ENCODE results near the gene RHOBTB3.

DNA sequence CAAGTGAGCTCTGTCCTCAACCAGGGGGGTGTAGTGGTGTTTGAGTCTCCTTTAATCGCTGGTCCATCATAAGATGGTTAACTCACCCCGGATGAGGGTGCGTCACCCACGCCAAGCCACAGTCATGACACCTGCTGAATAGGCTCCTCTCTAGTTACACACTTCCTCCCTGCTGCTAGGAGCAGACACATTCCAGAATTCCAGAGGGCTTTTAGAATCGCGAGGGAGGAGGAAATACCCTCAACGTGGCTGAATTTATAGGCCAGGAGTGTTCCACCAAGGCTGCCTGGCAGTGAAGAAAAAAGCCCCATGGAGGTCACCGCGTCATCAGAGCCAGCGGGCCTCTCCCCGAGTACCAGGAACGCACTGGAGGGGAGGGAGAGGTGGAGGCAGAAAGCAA, 86.3 kb downstream of the RHOBTB3 start:
- TF ChIP-seq YY1 (IDR thresholded peaks at IDR 0.05; ENCODE audit: extremely low read depth, insufficient replicate concordance, low read depth, low read length) (no peak), EZH2 (IDR thresholded peaks at IDR 0.05) (no peak), JUND (IDR thresholded peaks at IDR 0.05) (no peak), POLR2AphosphoS5 (IDR thresholded peaks at IDR 0.05; ENCODE audit: low read depth, low read length) (no peak), CBX3 (IDR thresholded peaks at IDR 0.05; ENCODE audit: low read depth) (no peak), POLR2A (IDR thresholded peaks at IDR 0.05; ENCODE audit: borderline replicate concordance, extremely low read depth, insufficient read depth, insufficient read length) (no peak), FOSL1 (IDR thresholded peaks at IDR 0.05; ENCODE audit: low read depth) (no peak)
- TF ChIP-seq, protein P1, sequence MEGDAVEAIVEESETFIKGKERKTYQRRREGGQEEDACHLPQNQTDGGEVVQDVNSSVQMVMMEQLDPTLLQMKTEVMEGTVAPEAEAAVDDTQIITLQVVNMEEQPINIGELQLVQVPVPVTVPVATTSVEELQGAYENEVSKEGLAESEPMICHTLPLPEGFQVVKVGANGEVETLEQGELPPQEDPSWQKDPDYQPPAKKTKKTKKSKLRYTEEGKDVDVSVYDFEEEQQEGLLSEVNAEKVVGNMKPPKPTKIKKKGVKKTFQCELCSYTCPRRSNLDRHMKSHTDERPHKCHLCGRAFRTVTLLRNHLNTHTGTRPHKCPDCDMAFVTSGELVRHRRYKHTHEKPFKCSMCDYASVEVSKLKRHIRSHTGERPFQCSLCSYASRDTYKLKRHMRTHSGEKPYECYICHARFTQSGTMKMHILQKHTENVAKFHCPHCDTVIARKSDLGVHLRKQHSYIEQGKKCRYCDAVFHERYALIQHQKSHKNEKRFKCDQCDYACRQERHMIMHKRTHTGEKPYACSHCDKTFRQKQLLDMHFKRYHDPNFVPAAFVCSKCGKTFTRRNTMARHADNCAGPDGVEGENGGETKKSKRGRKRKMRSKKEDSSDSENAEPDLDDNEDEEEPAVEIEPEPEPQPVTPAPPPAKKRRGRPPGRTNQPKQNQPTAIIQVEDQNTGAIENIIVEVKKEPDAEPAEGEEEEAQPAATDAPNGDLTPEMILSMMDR (IDR thresholded peaks at IDR 0.05 in 2 of 3, conservative IDR thresholded peaks at IDR 0.05 in 1 of 3; ENCODE audit: borderline replicate concordance in 1 of 3, insufficient read depth in 1 of 3, low read depth in 2 of 3, low read length in 2 of 3) = no peak
